HG03060 (cell line): Measurements from ENCODE around the gene GFAP.

Experiments
- ATAC-seq: cut with Tn5 transposase; IDR thresholded peaks from one replicate; pipeline ENCODE4 v1.9.1; 2021; ENCODE audit warnings: low read depth, moderate number of reproducible peaks; ENCODE audit not compliant: unreplicated experiment

GFAP gene

DNA sequence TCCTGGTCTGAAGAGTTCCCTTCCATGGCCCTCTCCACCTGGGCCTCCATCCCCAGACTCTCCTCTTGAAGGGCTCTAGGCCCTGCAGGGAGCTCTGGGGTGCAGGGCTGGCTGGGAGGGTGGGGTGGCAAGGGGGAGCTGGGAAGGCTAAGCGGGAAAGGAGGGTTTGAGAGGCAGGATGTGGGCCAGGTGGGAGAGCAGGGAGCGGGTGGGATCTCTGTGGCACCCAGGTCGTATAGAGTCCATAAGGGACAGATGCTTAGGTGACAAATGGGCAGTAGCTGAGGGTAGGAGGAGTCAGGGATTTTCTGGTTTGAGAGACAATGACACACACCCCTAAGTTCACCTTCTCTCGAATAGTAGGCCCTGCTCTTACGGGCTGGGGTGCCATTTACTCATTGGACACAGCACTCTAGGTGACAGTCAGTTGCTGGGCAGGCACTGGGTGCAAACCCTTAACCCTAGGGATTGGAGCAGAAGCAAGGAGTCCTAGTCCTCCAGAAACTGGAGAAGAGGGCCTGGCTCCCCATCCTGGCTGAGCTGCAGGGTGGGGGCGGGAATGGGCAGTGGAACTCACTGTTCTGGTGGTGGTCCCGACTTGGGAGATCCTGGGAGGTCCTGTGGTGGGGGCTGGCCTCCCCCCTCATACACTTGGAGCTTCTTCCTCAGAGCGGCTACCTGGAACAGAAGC is 16.9 kb upstream of the GFAP start:
- no peak for ATAC-seq

DNA sequence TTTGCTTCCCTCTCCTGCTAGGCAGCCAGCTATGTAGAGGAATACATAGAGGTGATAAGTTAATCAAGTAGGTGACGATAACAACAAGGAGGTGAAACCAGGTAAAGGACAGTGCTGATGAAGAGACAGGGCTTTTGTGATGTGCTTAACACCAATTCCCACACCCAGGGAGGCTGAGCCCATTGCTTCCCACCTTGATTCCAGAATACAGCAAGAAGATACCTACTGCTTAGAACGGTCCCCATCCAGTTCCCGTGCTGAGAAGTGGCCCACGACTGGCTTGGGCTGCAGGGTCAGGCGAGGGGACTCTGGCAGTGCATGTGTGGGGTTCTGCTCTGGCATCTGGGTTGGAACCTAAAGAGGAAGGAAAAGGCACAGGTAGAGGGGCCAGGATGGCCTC is 16.1 kb upstream of the GFAP start:
- no peak for ATAC-seq

DNA sequence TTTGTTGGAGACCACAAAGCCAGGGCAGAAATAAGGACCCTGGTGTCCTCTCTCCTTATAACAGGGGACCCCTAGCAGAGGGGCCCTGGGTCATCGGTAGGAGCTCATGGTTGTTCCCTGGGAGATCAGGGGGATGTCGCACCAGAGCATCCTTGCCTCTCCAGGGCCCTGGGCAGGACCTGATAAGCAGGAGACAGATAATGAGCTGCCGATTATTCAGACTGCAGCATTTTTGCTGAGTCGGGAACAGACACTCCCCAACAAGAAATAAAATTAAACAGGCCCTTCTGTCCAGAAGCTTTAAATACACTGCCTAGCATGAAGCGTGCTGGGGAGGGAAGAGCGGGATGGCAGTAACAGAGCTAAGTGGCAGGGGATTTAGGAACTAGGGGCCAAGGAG is 15.4 kb upstream of the GFAP start:
- no peak for ATAC-seq

DNA sequence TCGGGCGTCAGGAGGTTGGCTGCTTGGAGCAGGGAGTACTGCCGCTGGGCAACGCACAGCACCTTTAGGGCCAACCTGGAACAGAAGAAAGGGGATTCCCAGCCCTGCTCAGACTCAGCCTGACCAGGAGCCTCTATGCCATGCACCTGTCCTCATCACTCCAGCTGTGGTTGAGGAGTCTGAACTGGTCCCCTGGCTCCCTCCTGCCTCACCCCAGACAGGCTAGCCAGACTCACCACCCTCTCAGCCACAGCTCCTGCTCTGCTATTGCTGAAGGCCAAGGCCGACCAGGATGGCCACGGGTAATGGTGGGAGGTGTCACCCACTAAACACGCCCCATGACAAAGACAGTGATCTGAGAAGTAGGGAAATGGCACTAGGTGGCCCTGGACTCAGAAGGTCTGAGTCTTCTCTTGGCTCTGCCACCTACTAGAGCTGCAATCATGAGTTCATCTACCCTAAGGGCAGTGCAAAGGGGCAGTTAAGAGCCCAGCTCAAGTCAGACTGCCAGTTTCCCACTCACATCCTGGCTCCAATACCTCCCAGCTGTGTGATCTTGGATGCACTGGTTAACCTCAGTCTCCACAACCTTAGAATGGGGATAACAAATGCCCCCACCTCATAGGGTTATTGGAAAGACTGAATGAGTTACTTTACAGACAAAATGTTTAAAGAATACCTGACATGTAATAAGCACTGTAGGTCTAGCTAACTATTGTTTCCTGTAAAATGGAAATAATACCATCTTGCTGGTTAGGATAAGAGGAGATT is 13.8 kb upstream of the GFAP start:
- no peak for ATAC-seq

DNA sequence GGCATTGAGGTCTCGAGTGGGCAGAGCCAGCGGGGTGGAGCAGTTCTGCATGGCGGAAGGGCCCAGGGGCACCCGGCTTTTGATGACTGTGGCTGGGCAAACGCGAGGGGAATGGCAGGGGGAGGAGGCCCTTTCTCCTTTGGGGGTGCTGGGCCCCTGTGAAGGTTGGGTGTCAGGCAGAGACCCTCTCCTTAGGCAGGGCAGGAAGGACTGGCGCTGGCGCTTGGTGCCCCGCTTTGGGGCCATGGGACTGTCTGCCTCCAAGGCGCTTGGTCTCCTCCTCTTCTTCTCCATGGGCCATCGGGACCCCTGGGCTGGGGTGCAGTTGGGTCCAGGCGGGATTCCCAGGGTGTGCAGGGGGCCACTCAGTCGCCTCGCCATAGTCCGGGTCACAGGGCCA is 12.8 kb upstream of the GFAP start:
- no peak for ATAC-seq

DNA sequence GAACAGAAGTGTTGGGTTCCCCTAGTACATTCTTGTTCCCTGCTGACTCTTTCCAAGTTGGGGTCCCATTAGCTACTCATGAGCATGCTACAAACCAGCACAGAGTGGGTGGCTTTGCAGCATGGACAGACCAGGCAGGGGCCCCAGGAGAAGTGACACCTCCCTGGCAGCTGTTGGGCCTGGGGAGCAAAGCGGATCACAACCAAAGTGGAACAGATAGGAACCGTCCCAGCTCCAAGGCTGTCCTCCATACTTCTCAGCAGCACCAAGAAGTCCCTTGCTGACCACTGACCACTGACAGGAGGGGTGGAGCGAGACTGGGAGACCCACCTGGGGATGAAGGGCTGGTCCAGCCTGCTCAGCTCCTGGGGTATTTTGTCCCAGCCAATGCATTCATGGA is 12.4 kb upstream of the GFAP start:
- ATAC-seq = no peak

DNA sequence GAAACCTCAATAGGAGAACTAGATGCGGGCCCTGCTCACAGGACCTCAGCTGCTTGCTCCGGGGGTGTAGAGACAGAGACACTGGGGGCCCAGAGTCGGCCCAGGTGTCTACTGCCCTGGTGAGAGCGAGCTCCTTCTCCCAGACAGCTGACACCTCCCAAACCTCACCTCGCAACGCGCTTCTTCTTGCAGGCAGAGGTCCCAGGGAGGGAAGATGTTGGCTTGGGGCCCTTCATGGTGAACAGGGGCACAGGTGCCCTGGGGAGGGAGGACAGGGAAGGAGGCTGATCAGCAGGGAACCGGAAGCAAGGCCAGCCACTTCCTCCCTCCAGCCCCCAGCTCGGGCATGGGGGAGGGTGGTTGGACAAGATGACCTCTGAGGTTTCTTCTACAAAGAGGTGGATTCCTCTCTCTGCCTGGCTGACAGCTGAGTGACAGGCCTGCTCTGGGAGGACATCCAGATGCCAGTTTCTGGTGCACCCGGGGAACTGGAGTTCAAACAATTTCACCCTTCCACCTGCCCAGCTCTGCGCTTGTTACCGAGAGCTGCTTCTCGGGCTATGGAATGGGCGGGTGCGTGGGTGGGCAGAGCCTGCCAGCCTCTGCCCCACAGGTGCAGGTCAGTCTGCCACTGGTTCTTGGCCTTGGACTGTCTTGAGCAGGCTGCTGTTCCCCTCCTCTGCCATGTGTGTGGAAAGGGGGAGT is 11.7 kb upstream of the GFAP start:
- ATAC-seq = no peak

DNA sequence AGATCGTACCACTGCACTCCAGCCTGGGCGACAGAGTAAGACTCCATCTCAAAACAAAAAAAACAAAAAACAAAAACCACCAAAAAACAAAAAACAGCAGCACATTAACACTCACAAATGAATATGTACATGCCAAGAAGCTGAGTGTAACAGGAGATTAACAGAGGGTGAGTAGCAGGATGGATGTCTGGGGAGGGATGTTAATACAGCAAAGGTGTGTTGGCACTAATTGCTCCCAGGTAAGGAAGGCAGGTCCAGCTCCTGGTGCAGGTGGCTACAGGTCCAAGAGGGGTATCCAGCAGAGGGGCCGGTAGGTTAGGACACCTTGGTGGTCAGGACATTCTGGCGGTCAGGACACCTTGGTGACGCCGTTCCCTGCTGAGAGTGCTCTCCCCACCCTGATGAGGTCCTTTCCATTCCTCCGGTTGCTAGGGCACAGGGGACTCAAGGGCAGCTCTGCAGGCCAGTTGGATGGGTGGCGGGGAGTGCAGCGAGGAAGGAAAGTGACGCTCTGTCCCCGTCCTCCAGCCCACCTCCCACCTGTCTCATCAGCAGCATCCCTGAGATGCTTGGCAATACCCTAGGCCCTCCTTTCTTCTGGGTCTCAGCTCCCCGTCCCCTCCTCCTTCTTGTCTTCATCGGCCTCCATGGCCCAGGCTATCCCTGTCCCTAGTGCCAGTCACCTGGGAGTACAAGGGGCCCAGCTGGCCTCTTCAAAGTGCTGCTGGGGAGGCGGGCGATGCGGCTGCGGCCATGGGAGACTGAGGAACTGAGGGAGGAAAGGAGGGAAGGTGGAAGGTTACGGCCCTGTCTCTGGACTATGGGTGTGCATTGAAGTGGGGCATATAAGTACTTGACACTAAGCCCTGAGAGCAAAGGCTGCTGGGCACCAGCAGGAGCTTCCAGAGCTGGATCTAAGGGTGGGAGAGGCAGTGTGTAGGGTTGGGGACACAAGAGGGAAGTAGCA is 10.7 kb upstream of the GFAP start:
- no peak for ATAC-seq

DNA sequence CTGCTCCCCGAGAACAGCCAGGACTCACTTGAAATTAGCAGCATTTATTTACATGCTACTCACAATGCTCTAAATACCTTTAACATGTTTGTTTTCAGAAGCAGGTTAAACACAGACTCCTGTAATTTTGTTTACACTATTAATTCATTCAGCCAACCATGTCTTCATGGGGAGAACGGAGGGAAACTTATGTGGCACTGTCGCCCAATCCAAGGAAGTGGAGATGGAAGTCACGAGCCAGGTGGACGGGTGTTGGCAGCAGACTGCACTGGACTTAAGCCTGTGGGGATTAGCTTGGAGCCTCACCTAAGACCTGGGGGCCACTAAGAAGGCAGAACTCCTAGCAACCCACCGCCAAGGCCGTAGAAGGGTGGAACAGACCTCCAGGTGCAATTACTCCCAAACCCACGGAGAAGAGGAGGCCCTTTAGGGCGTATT is 8.8 kb upstream of the GFAP start:
- ATAC-seq = no peak

DNA sequence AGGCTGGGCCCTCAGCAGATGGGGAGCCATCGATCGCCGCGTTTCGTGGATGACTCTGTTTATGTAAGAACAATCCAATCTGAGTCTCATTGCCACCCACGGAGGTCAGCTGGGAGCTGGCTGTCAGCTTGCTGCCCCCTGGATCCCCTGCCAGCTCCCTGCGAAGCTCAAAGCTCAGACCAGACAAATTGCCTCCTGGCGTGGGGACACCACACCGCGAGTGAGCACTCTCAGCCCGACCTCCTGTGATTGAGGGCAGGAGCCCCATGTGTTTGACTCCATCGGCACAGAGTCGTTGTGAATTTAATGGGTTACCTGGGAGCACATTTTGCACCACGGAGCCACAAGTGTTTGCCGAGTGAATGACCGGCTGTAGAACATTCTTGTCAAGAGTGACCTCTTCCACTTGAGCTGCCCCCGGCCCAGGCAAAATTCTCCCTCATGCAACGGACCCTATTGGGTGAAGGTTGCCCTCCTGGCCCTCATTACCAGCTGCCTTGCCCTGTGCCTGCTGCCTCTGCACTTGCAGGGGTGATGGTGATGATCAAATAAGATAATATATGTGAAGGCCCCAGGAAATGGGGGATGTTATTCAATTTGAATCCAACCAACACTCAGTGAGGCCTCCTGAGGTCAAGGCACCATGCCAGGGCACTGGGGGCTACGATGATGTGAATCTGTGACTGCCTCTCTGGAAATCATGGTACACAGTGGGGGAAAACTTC is 7.6 kb upstream of the GFAP start:
- no peak for ATAC-seq

DNA sequence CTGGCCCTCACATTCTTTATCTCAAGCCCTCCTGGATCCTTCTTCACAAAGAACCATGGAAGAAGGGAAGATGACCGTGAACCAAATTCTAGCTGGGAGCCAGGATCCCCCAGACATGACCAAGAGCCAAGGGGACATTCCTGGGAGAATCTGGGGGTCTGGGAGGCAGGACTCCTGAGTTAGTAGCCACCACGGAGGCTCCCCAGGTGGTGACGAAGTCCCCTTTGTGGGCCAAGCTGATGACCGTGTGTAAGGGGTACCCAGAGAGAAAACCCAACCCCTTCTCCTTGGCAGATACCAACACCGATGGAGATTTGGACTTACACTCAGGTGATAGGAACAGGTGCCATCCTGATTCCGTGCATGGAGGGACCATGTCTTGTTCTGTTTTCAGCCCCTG is 6.8 kb upstream of the GFAP start:
- ATAC-seq = no peak

DNA sequence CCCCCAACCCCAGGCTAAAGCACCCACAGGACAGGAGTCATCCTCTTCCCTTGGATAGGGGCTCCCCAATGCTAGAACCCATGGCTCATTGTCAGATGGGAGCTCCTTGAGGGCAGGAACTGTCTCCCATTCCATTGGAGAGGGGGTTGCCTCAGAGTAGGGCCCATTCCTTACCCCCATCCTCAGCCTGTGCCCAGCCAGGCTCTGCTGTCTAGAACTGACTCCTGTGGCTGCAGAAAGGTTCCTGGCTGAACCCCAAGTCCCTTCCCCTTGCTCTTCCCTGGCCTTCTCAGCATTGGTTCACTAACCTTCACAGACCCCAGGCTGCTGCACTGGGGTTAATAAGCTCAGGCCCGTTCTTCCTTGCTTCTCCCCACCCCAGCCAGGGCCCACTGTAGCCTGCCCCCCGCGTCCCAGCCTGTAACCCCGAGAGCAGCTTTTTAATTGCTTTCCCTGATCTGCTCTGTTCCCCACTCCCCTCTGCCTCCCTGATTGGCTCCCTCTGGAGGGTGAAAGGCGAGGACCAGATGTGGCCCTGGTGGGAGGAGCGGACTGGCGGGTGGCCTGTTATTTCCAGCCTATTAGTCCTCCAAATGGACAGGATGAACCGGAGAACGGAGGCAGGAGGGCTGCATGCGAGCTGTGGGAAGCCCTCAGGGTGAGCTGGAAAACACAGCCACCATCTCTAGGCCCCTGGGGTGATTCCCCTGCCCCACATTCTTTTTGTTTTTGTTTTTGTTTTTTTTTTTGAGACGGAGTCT is 6.0 kb upstream of the GFAP start:
- no peak for ATAC-seq

DNA sequence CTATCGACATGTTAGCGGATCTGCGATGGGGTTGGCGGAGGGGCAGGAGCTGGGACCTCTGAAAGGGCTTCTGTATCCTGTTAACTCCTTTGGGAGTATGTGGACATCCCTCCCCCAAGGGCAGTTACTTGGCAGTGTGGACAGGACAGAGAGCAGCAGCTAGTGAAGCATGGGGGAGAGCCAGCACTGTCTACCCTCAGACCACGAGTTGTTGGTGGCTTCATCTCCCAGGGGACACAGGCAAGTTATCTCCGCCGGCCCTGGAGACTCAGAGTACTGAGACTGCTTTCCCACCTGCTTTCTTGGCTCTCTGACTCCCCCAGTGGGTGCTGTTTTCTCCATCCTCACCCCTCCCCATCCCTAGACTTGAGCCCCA is 5.3 kb upstream of the GFAP start:
- ATAC-seq = no peak

DNA sequence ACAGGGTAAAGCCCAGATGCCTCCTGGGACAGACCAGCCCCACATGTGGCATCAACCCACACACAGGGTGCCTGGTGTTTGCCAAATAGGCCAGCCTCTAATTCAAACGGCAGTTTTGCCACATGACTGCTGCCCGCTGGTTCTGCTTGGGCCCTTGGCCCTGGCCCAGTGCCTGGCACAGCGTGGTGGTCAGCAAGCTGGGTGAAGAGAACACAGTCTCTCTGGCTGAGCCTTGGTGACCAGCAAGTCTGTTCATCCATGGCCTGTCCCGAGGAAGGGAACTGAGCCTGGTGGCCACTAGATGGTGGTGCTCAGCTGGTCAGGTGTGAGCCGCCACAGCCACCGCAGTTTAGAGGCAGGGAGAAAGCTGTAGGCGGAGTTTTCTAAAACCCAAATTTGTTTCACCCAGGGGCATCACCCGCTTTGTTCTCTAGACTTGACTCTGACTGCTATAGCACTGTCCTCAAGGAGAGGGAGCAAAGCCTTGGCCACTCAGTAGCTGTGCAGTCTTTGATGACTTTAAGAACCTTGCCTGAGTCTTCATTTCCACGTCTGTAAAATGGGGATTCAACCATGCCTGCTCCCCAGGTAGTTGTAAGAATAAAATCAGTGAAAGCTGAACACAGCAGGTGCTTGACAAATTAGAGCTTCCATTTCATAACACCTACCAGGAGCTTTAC is 4.7 kb upstream of the GFAP start:
- no peak for ATAC-seq

DNA sequence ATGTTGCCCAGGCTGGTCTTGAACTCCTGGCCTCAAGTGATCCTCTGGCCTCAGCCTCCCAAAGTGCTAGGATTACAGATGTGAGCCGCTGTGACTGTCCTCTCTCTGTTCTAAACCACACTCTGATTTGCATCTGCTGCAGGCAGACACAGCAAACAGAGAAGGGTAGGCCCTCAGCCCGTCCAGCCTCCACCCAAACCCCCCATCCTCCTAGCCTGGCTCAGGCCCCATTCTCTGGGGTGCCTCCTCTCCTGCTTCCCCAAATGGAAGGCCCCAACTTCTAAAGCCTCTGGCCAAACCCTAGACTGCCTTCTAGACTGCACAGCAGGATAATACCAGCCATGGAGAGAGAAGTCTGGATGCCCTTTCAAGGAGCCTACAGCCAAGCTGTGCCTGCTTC is 4.1 kb upstream of the GFAP start:
- no peak for ATAC-seq

DNA sequence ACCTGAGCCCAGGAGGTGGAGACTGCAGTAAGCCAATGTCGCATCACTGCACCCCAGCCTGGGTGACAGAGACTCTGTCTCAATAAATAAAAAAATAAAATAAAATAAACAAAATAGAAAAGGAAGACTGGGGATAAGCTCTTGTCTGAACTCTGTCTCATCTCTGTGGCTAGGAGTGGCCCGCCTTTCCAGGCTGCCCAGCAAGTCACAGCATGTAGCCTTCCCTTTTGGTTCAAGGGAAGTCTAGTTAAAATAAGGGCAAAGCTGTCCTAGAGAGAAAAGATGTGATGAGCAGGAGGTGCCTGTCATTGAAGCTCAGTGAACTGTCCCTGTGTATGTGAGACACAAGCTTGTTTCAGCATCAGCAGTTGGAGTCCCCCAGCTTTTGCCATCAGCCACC is 2.7 kb upstream of the GFAP start:
- ATAC-seq = no peak

DNA sequence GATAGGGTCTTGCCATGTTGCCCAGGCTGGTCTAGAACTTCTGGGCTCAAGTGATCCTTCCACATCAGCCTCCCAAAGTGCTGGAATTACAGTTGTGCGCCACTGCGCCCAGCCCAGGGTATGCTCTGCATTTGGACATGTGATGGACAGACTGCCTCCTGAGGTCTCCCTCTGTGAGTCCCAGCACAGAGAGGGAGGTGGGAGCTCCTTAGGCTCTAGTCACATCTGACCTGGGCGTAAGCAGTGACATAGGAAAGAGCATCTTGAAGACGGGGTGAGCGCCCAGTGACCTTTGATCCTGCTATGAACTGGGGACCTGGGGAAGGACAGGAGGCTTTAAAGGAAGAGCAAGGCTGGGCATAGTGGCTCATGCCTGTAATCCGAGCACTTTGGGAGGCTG is 2.2 kb upstream of the GFAP start:
- no peak for ATAC-seq

DNA sequence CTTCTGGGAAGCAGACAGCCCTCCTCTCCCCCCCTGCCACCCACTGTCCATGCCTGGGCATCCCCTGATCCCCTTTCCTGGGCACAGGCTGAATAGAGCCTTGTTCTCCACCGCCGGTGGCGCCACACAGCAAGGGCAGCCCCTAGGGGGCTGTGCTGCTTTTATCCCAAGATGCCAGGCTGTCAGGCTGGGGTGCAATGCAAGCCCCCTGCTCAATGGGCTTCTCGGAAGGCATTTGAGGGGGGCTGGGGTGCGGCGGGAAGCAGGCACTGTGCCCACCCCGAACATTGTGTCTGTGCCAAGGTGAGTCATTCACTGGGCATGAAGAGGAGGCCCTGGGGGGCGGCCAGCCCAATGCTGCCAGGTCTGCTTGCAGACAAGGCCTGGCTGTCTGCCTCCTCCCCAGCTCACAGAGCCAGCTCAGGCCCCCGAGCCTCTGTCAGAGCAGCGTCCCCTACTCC is 1.5 kb upstream of the GFAP start:
- ATAC-seq = no peak
